ENCODE measurements around the gene LRRC46. TPM values are rescaled to one million over a fixed set of nuclear protein-coding genes. Genes with fewer than 3 reads are reported as not detected.

LRRC46 gene
- total RNA-seq, 8 experiments from 2014 or later = 0.27 to 5.2 (median 1.2) TPM

DNA sequence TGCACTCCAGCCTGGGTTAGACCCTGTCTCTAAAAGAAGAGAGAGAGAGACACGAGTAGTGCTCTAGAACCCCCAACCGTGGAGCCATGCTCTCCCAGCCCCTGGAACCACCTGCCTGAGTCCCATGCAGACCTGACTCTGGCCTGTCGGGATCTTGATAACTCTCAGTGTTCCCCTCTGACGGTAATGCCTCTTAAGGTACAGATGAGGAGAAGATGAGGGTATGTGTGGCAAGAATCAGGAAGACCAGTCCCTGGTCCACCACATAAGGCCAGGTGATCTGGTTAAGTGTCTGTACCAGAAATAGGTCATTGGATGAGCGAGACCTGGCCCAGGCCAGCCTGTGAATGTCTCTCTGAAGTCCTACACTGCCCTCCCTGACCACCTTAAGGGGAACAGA, 28.3 kb upstream of the LRRC46 start:
- H3K4me3 ChIP-seq = no peak overlapping the region
- no peaks in the 10 kb centered on the region for H3K4me1 ChIP-seq (replicated peaks in 1 of 2)
- no peak overlapping the region for H3K27ac ChIP-seq
- in situ Hi-C loops (cut with MboI; ENCODE audit: low pct_unique_long_range_greater_than_20kb in 2 of 9, low sequenced_read_pairs in 9 of 9, unreplicated experiment in 9 of 9) = no loop called here
- 0 to 60% (median 28%) methylated on average over 1 to 4 of the region's 5 CpGs; no CpG with 5 or more reads in 3 of the 10 experiments for WGBS, 10 experiments
- no peak for ATAC-seq (replicated peaks in 6 of 8)

DNA sequence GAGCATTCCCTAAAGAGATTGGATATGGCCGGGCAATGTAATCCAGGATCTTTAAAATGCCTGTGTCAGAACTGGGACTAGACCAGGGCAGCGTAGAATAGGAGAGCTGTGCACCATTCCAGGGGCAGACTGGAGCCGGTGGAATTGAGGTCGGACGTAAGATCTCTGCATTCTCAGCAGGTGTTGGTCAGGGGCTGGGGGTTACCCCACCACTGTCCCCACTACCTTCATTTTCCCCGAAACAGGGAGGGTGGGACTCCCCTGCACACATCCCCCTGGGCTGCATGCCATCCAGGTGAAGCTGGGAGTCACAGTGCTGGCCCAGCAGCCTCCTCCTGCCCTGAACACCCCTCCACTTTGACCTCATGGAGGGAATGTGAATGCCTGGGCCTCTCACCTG, 27.7 kb upstream of the LRRC46 start:
- 0 to 51% (median 17%) methylated on average over 1 to 3 of the region's 6 CpGs; no CpG with 5 or more reads in 3 of the 10 experiments for WGBS, 10 experiments
- no peak overlapping the region for H3K4me3 ChIP-seq
- H3K4me1 ChIP-seq (replicated peaks in 1 of 2) = no peaks in the 10 kb centered on the region
- no peak overlapping the region for H3K27ac ChIP-seq
- no peak for ATAC-seq (replicated peaks in 6 of 8)
- in situ Hi-C loops (cut with MboI; ENCODE audit: low pct_unique_long_range_greater_than_20kb in 2 of 9, low sequenced_read_pairs in 9 of 9, unreplicated experiment in 9 of 9) = no loop called here

DNA sequence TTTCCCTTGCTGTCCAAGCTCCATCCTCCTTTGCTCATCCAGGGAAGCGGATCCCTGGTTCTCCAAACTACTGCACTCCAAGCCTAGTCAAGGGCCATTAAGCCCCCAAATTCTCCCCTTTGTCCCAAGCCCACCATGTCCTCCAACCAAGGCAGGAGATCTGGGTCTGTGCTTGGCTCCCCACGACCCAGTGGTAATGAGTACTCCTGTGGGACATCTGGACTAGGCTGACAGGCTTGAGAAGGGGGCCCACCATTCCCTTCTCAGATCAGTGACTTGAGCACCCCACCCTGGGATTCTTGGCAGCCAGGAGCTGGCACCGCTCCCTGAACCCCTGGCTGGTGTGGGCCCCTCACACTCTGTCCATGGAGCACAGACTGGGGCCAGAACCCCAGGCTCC, 27.0 kb upstream of the LRRC46 start:
- ATAC-seq (replicated peaks in 6 of 8) = no peak
- in situ Hi-C loops (cut with MboI; ENCODE audit: low pct_unique_long_range_greater_than_20kb in 2 of 9, low sequenced_read_pairs in 9 of 9, unreplicated experiment in 9 of 9) = no loop called here
- no peak overlapping the region for H3K4me3 ChIP-seq
- no peak overlapping the region for H3K27ac ChIP-seq
- no peaks in the 10 kb centered on the region for H3K4me1 ChIP-seq (replicated peaks in 1 of 2)
- 40 to 88% (median 60%) methylated on average over 1 to 2 of the region's 3 CpGs; no CpG with 5 or more reads in 7 of the 10 experiments for WGBS, 10 experiments

DNA sequence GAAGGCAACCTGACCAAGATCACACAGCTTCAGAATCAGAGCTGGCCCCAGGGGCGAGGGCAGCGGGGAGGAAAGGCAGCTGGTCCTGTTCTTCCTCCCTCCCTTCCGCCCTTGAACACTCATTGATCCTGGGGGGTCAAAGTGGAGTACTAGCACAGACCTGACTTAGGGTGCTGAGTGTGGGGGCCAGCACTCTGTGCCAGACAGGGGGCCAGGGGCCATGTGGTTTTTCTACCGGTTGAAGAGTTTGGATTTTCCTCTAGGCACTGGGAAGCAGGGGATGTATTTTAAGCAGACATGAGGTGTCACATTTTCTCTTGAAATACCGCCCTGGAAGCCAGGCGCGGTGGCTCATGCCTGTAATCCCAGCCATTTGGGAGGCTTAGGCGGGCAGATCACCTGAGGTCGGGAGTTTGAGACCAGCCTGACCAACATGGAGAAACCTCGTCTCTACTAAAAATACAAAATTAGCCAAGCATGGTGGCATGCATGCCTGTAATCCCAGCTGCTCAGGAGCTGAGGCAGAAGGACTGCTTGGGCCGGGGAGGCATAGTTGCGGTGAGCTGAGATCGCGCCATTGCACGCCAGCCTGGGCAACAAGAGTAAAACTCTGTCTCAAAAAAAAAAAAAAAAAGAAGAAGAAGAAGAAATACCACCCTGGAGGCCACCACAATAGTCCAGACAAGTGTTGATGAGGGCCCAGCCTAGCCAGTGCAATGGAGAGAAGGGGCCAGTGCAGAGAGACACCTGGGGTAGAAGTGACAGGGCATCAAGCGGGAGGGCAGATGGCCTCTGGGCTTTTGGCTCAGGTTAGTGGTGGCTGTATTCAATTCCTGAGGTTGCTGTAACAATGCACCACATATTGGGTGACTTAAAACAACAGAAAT, 25.2 kb upstream of the LRRC46 start:
- ATAC-seq (replicated peaks in 6 of 8) = no peak
- Histone ChIP-seq H3K4me3 (no peak overlapping the region), H3K4me1 (replicated peaks in 1 of 2) (no peaks in the 10 kb centered on the region), H3K27ac (no peak overlapping the region)
- WGBS, 10 experiments = 67 to 100% (median 88%) methylated on average over 1 to 4 of the region's 16 CpGs; no CpG with 5 or more reads in 2 of the 10 experiments
- in situ Hi-C loops (cut with MboI; ENCODE audit: low pct_unique_long_range_greater_than_20kb in 2 of 9, low sequenced_read_pairs in 9 of 9, unreplicated experiment in 9 of 9) = no loop called here

DNA sequence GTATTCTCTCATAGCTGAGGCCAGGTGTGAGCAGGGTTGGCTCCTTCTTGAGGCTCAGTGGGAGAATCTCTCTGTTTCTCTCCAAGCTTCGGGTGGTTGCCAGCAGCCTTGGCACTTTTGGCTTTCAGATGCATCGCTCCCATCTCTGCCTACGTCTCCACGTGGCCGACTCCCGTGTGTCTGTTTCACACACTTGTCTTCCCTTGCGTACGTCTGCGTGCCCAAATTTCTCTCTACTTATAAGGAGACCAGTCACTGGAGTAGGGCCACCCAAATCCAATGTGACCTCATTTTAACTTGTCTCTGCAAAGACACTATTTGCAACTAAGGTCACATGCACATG, 24.6 kb upstream of the LRRC46 start:
- 40 to 100% (median 95%) methylated on average over 1 to 5 of the region's 9 CpGs; no CpG with 5 or more reads in 3 of the 10 experiments for WGBS, 10 experiments
- in situ Hi-C loops (cut with MboI; ENCODE audit: low pct_unique_long_range_greater_than_20kb in 2 of 9, low sequenced_read_pairs in 9 of 9, unreplicated experiment in 9 of 9) = no loop called here
- Histone ChIP-seq H3K4me1 (replicated peaks in 1 of 2) (no peaks in the 10 kb centered on the region), H3K27ac (no peak overlapping the region), H3K4me3 (no peak overlapping the region)
- ATAC-seq (replicated peaks in 6 of 8) = no peak

DNA sequence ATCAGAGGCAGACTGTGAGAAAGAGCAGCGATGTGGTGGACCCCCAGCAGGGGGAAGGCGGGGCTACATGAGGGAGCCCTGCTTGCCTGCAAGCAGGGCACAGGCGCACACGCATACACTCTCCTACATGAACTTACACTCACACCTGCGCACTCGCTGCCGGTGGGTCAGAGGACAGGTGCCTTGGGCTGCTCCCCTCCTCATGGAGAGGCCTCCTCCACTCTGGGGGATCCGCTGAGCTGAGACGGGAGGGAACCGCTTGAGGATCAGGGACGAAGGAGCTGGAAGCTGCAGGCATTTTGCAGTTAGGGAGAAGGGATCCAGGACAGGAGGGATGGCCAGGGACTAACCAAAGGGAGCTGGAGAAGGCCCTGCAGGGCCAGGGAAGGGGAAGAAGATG, 24.0 kb upstream of the LRRC46 start:
- Histone ChIP-seq H3K27ac (no peak overlapping the region), H3K4me1 (replicated peaks in 1 of 2) (no peaks in the 10 kb centered on the region), H3K4me3 (no peak overlapping the region)
- ATAC-seq (replicated peaks in 6 of 8) = peak in 1 of 8 experiments; percentile 13
- WGBS, 10 experiments = 43 to 100% (median 86%) methylated on average over 1 to 6 of the region's 11 CpGs; no CpG with 5 or more reads in 5 of the 10 experiments
- in situ Hi-C loops (cut with MboI; ENCODE audit: low pct_unique_long_range_greater_than_20kb in 2 of 9, low sequenced_read_pairs in 9 of 9, unreplicated experiment in 9 of 9) = no loop called here

DNA sequence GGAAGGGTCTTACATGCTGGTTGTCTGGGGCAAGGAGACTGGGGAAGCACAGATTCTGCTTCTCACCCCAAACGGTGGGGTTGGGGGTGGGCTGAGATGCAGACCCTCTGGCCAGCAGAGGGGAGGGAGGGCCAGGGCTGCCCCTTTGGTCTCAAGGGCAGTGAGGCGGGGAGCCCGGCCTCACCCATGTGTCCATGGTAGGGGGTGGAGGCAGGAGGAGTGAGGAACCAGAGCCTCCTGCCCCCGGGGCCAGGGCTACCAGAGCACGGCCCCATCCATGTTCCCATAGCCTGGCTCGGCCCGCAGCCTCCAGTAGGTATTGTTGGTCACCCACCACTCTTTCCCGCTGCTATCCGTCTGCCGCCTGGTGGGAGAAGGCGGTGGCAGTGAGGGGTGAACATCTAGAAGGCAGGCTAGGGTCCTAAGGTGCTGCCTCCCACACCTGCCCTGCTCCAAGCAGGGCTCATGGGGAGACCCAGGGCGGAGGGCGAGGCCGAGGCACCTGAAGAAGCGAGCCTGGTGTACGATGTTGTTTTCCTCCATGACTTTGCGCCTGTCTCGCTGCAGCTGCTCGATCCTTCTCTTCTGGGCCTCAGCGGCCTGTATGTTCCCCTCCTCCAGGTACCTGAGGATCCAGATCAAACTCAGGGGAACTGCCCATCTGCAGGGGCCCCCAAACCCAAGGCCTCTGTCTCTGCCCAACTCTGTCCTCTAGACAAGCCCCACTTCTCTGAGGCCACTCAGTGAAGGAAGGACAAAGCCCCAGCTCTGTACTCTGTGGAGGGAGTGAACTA, 23.2 kb upstream of the LRRC46 start:
- ATAC-seq (replicated peaks in 6 of 8) = peak in 1 of 8 experiments; percentile 5
- H3K4me1 ChIP-seq (replicated peaks in 1 of 2) = no peaks in the 10 kb centered on the region
- WGBS, 10 experiments = 85 to 100% (median 95%) methylated on average over 2 to 6 of the region's 20 CpGs; no CpG with 5 or more reads in 6 of the 10 experiments
- in situ Hi-C loops (cut with MboI; ENCODE audit: low pct_unique_long_range_greater_than_20kb in 2 of 9, low sequenced_read_pairs in 9 of 9, unreplicated experiment in 9 of 9) = no loop called here
- H3K27ac ChIP-seq = no peak overlapping the region
- H3K4me3 ChIP-seq = no peak overlapping the region

DNA sequence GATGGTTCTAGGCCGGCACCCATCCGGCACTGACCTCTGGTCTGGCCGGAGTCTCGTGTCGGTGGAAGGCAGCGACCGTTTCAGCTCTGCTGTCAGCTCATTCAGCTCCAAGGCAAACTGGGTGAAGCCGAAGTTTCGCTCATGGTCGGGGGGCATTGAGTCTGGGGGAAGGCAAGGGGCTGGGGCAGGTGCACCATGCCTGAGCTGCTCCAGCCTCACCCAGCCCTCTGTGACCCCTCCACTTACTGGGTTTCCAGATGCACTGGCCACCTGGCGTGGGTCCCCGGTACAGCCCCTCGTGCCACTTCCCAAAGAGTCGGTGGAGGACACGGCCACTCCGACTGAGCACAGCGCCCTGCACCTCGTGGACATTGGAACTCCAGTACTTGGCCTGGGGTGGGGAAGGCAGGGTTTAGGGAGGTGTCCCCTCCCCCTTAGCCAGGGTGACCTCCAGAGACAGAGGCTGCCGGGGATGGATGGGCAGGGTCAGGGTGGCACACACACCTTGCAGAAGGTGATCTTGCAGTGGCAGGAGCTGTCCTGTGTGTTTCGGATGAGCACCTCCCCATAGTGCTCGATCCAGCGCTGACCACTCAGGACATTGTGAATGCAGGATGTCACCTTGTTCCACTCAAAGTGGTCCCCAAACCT, 22.5 kb upstream of the LRRC46 start:
- in situ Hi-C loops (cut with MboI; ENCODE audit: low pct_unique_long_range_greater_than_20kb in 2 of 9, low sequenced_read_pairs in 9 of 9, unreplicated experiment in 9 of 9) = no loop called here
- no peak overlapping the region for H3K27ac ChIP-seq
- H3K4me1 ChIP-seq (replicated peaks in 1 of 2) = no peaks in the 10 kb centered on the region
- no peak overlapping the region for H3K4me3 ChIP-seq
- ATAC-seq (replicated peaks in 6 of 8) = no peak
- WGBS, 10 experiments = 60 to 88% (median 60%) methylated on average over 1 to 3 of the region's 22 CpGs; no CpG with 5 or more reads in 7 of the 10 experiments

DNA sequence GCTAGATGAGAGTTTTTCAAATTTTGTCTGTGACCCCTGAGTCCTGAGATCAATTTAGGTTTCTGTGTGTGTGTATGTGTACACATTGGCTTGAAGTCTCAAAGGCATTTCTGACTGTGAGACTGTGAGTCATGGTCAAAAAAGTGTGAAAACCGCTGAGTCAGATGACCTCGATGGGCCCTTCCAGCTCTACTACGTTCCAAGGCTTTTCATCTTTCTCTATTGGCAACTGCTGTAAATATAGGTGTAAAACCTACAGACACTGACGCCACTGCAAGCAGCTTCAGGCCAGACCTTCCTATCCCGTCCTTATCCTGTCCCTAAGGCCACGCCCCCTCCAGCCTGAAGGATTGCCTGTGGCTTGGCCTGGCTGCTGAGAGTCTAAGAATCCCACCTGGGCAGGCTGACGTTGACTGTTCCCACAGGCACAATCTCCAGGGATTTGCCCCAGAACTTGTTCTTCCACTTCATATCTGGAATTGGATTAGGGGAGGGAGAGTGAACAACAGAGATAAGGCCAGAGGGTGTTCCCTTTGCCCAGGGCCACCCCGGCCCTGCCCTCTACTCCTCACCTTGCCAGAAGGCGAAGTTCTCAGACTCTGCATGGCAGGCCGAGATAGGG, 21.2 kb upstream of the LRRC46 start:
- ATAC-seq (replicated peaks in 6 of 8) = peak in 5 of 8 experiments; percentile 10 to 95 (median 30)
- H3K4me1 ChIP-seq (replicated peaks in 1 of 2) = no peaks in the 10 kb centered on the region
- no peak overlapping the region for H3K4me3 ChIP-seq
- in situ Hi-C loops (cut with MboI; ENCODE audit: low pct_unique_long_range_greater_than_20kb in 2 of 9, low sequenced_read_pairs in 9 of 9, unreplicated experiment in 9 of 9) = no loop called here
- WGBS, 10 experiments = 0 to 100% (median 46%) methylated on average over 1 to 8 of the region's 10 CpGs; no CpG with 5 or more reads in 1 of the 10 experiments
- no peak overlapping the region for H3K27ac ChIP-seq

DNA sequence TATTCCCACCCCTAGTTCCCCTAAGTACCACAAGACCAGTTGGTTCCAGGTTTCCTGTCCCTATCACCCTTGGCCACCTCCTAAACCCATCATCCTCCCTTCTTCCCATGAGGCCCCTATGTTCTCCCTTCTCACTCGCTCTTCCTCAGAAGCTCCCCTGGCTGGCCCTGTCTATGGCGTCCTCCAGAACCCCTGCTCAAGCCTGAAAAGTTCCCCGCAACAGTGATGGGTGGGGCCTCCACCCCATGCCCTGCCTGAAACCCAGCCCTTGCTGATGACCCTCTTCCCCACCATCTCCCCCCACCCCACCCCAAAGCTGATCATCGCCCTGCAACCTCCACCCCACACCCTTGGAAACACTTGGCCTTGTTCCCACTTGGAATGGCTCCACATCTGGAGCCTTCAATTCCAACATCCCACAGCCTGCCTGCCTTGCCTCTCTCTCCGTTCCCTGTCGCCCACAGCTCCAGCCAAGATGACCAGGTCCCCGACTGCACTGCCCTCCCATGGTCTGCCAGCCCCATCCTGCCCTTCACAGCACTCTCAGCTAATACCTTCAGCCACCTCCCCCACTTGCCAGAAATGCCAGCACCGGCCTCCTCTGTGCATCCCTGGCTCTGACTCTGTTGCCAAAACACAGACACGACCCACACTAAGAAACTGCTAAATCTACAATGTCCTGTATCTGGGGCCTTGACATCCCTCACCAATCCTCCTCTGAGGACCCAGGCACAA, 20.4 kb upstream of the LRRC46 start:
- H3K4me1 ChIP-seq (replicated peaks in 1 of 2) = no peaks in the 10 kb centered on the region
- H3K27ac ChIP-seq = no peak overlapping the region
- 0 to 100% (median 65%) methylated on average over 1 to 3 of the region's 9 CpGs; no CpG with 5 or more reads in 6 of the 10 experiments for WGBS, 10 experiments
- no peak overlapping the region for H3K4me3 ChIP-seq
- ATAC-seq (replicated peaks in 6 of 8) = peak in 1 of 8 experiments; percentile 19
- in situ Hi-C loops (cut with MboI; ENCODE audit: low pct_unique_long_range_greater_than_20kb in 2 of 9, low sequenced_read_pairs in 9 of 9, unreplicated experiment in 9 of 9) = no loop called here

DNA sequence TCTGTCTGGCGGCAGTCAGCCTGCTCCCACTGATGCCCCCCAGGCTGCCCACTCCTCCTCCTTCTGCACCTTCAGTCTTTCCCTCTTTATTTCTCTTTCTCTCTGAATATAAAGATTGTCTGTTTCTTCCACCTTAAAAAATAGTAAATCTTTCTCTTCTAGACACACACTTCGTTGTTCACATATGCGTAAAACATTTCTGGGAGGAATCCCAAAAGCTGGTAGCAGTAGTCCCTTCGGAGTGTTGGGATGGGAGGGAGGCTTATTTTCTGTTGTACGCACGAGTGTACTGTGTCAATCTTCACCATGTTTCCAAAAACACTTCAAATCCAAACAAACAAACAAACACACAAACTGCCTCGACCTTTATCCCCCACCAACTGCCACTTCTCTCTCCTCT, 19.8 kb upstream of the LRRC46 start:
- in situ Hi-C loops (cut with MboI; ENCODE audit: low pct_unique_long_range_greater_than_20kb in 2 of 9, low sequenced_read_pairs in 9 of 9, unreplicated experiment in 9 of 9) = no loop called here
- Histone ChIP-seq H3K4me1 (replicated peaks in 1 of 2) (no peaks in the 10 kb centered on the region), H3K4me3 (no peak overlapping the region), H3K27ac (no peak overlapping the region)
- no peak for ATAC-seq (replicated peaks in 6 of 8)
- WGBS, 10 experiments = 60 to 92% (median 80%) methylated on average over 1 to 7 of the region's 7 CpGs; no CpG with 5 or more reads in 1 of the 10 experiments
